Measurements from ENCODE around the gene CETN1.

CETN1 gene

DNA sequence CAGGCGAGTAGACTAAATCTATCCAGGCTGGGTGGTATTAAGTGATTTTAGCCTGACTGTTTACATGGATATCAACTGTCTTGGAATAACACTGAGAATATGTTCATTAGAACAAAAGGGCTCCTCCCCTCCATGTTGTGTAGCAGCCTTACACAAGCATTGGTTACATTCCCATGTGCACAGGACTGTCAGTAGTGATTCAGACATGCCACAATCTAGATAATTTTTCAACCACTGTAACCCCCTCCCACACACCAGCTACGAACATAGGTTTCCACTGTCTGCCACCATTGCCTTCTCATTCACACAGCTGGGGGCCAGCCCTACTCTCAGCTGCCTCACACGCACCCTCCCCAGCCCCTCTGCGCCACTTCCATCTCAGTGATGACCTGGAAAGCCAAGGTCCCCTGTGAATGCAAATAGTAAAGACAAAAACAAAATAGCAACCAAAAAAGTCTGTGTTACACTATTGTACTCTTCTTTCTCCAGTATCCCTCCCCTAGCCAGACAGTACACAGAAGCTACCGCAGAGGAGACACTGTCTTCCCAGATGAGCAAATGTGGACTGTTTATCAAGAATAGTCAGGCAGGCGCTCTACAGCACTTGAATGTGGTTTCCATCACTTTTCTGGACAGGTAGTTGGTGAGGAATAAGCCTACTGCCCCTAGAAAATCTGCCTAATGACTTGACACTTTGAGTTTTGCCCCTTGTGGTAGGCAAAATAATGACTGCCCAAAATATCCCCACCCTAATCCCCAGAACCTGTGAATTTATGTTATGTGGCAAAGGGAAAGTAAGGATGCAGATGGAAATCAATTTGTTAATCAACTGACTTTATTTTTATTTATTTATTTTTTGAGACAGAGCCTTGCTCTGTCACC is 49.3 kb downstream of the CETN1 start:
- DNase-seq (ENCODE audit: low read depth), result peak; percentile 23
- TF ChIP-seq, protein P1, sequence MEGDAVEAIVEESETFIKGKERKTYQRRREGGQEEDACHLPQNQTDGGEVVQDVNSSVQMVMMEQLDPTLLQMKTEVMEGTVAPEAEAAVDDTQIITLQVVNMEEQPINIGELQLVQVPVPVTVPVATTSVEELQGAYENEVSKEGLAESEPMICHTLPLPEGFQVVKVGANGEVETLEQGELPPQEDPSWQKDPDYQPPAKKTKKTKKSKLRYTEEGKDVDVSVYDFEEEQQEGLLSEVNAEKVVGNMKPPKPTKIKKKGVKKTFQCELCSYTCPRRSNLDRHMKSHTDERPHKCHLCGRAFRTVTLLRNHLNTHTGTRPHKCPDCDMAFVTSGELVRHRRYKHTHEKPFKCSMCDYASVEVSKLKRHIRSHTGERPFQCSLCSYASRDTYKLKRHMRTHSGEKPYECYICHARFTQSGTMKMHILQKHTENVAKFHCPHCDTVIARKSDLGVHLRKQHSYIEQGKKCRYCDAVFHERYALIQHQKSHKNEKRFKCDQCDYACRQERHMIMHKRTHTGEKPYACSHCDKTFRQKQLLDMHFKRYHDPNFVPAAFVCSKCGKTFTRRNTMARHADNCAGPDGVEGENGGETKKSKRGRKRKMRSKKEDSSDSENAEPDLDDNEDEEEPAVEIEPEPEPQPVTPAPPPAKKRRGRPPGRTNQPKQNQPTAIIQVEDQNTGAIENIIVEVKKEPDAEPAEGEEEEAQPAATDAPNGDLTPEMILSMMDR (IDR thresholded peaks at IDR 0.05; ENCODE audit: low read length, missing control alignments), result peak; percentile 25
- H3K4me3 ChIP-seq (replicated peaks; ENCODE audit: low read depth, low read length), result no peak overlapping the region

DNA sequence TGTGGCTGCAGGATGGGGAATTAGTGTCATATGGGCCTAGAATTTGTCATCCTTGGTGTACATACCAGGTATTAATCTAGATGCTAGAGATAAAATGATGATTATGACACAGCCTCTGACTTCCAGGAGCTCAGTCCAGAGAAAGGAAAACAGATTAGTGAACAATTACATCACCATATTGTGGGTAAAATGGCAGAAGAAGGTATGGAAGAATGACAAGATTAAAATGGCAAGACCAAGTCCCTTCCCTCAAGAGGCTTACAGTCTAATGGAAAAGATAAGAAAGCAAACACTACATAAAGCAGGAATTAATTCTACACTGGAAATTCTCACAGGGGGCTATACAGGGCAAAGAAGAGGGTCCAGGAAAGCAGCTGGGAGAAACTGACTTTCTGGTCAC is 51.4 kb downstream of the CETN1 start:
- DNase-seq (ENCODE audit: low read depth), result no peak
- H3K4me3 ChIP-seq (replicated peaks; ENCODE audit: low read depth, low read length), result no peak overlapping the region
- TF ChIP-seq, protein P1 (IDR thresholded peaks at IDR 0.05; ENCODE audit: low read length, missing control alignments), result no peak
